Endothelial cell of umbilical vein (primary cell): ENCODE data around the gene BATF. TPM values are rescaled to one million over a fixed set of nuclear protein-coding genes. Genes with fewer than 3 reads are reported as not detected.

Source experiments
- BruUV-seq: library from RNA; stranded (reverse); fragments of 400-500 nt; replicated peaks from 2 replicates; lab custom pipeline; 2021; lab: Mats Ljungman, UMichigan
- CTCF ChIA-PET: fragments of 300-600, 350-600 bp; sonication (Branson Sonifier 250); formaldehyde crosslinking; loops from one replicate; lab custom pipeline; 2021; ENCODE audit warnings: antibody characterized with exemption, inconsistent platforms; lab: Charles Lee
- POLR2A ChIA-PET: fragments of 300-600, 350-600 bp; sonication (Branson Sonifier 250); formaldehyde crosslinking; loops from one replicate; lab custom pipeline; 2021; ENCODE audit warnings: antibody characterized with exemption, inconsistent platforms; lab: Charles Lee
- DNase-seq: peaks from one replicate; pipeline ENCODE4 v3.0.0-alpha.2; 2011; ENCODE audit warnings: low read depth, low spot score
- FAIRE-seq: peaks from 2 replicates; lab custom pipeline; 2011; peaks lifted over from hg19 to GRCh38; lab: Jason Lieb, UNC
- H2AFZ ChIP-seq: 2 replicates; pipeline ENCODE4 v1.6.0; 2012; ENCODE audit warnings: low read depth, low read length, control low read depth, inconsistent platforms
- H3K27ac ChIP-seq: 2 replicates; pipeline ENCODE4 v1.5.1; 2011; ENCODE audit warnings: low read depth, mild to moderate bottlenecking, control low read depth, low read length, moderate library complexity; ENCODE audit not compliant: insufficient read depth
- H3K27me3 ChIP-seq, 2 experiments: 2 replicates each; pipeline versions ENCODE4 v1.6.0 to v1.6.1; 2011; ENCODE audit warnings: low read length in 2 of 2, mixed read lengths in 1 of 2; ENCODE audit not compliant: control insufficient read depth in 2 of 2, insufficient read depth in 2 of 2
- H3K36me3 ChIP-seq, 2 experiments: 2 replicates in 1 of 2; 3 replicates in 1 of 2; pipeline ENCODE4 v1.5.1; 2011; ENCODE audit warnings: low read length in 2 of 2, mild to moderate bottlenecking in 1 of 2, moderate library complexity in 1 of 2; ENCODE audit not compliant: control insufficient read depth in 2 of 2, insufficient read depth in 2 of 2; ENCODE audit errors: extremely low read depth in 1 of 2
- H3K4me1 ChIP-seq: 3 replicates; pipeline ENCODE4 v1.5.1; 2011; ENCODE audit warnings: mild to moderate bottlenecking, low read length; ENCODE audit not compliant: control insufficient read depth, insufficient read depth; ENCODE audit errors: extremely low read depth
- H3K4me2 ChIP-seq: 2 replicates; pipeline ENCODE4 v1.6.1; 2011; ENCODE audit warnings: low read length, control low read depth, mixed read lengths; ENCODE audit not compliant: insufficient read depth
- H3K4me3 ChIP-seq, 3 experiments: fragments of 200-600 bp in 1 of 3; sonication (generic), shearing (Covaris generic) in 1 of 3; replicated peaks in 1 of 3; 2 replicates each; pipeline ENCODE4 v1.5.1; 2011 to 2016; ENCODE audit warnings: control low read depth in 3 of 3, low read length in 3 of 3, mild to moderate bottlenecking in 2 of 3, inconsistent platforms in 1 of 3, low read depth in 1 of 3, moderate library complexity in 1 of 3; ENCODE audit not compliant: insufficient read depth in 1 of 3
- H3K79me2 ChIP-seq: 2 replicates; pipeline ENCODE4 v1.6.0; 2012; ENCODE audit warnings: low read length, inconsistent platforms; ENCODE audit not compliant: control insufficient read depth, insufficient read depth
- H3K9ac ChIP-seq: replicated peaks from 2 replicates; pipeline ENCODE3; 2011; ENCODE audit warnings: low read length, control low read depth; ENCODE audit not compliant: insufficient read depth; ENCODE audit errors: extremely low read depth
- H3K9me1 ChIP-seq: replicated peaks from 3 replicates; pipeline ENCODE4 v1.6.0; 2011; ENCODE audit warnings: mild to moderate bottlenecking, low read length; ENCODE audit not compliant: control insufficient read depth, insufficient read depth; ENCODE audit errors: extremely low read depth
- H3K9me3 ChIP-seq: replicated peaks from 2 replicates; pipeline ENCODE4 v1.5.1; 2012; ENCODE audit warnings: low read length, inconsistent platforms; ENCODE audit not compliant: control insufficient read depth, insufficient read depth
- H4K20me1 ChIP-seq: replicated peaks from 2 replicates; pipeline ENCODE3; 2011; ENCODE audit warnings: mild to moderate bottlenecking, low read length; ENCODE audit not compliant: control insufficient read depth, insufficient read depth; ENCODE audit errors: extremely low read depth
- CTCF ChIP-seq, 2 donors: IDR thresholded peaks; 1 replicate in 1 of 2; 2 replicates in 1 of 2; pipeline ENCODE4 v1.5.1; 2011; ENCODE audit warnings: low read length in 2 of 2, mild to moderate bottlenecking in 2 of 2, moderate library complexity in 2 of 2, control low read depth in 1 of 2, inconsistent platforms in 1 of 2, low read depth in 1 of 2; ENCODE audit not compliant: insufficient read depth in 1 of 2; ENCODE audit errors: extremely low read depth in 1 of 2
- EZH2 ChIP-seq: IDR thresholded peaks from 2 replicates; pipeline ENCODE4 v1.6.1; 2012; ENCODE audit warnings: borderline replicate concordance, low read depth, mild to moderate bottlenecking, moderate library complexity, low read length, inconsistent platforms; ENCODE audit not compliant: severe bottlenecking
- FOS ChIP-seq: IDR thresholded peaks from 2 replicates; pipeline ENCODE4 v1.6.1; 2011; ENCODE audit warnings: mild to moderate bottlenecking, low read length, moderate library complexity, borderline replicate concordance; ENCODE audit not compliant: insufficient read depth
- GATA2 ChIP-seq: IDR thresholded peaks from 2 replicates; pipeline ENCODE4 v1.7.0; 2011; ENCODE audit warnings: low read depth, mild to moderate bottlenecking, moderate library complexity, mixed read lengths, low read length; ENCODE audit not compliant: insufficient read length, insufficient read depth
- JUN ChIP-seq: IDR thresholded peaks from 2 replicates; pipeline ENCODE4 v1.6.1; 2011; ENCODE audit warnings: borderline replicate concordance, low read depth; ENCODE audit not compliant: insufficient read length, insufficient read depth
- MAX ChIP-seq: IDR thresholded peaks from 2 replicates; pipeline ENCODE4 v1.6.1; 2011; ENCODE audit not compliant: insufficient read depth, insufficient read length
- MYC ChIP-seq: IDR thresholded peaks from one replicate; pipeline ENCODE4 v1.6.1; 2011; ENCODE audit warnings: mild to moderate bottlenecking, low read depth, low read length
- POLR2A ChIP-seq: IDR thresholded peaks from 2 replicates; pipeline ENCODE4 v1.6.1; 2012; ENCODE audit warnings: low read depth, mild to moderate bottlenecking, control low read depth, low read length
- POLR2AphosphoS5 ChIP-seq: IDR thresholded peaks from 2 replicates; pipeline ENCODE4 v1.6.1; 2012; ENCODE audit warnings: low read depth, mild to moderate bottlenecking, control low read depth, low read length, moderate library complexity; ENCODE audit not compliant: insufficient read depth
- dilution Hi-C: fragments of 300-500 bp; cut with MboI; formaldehyde crosslinking; loops from one replicate; pipeline ENCODE4 v1.15.0; 2019; ENCODE audit warnings: low sequenced_read_pairs; ENCODE audit not compliant: extremely low pct_ligation_motif_present
- intact Hi-C: fragments of 100-400 bp; cut with micrococcal nuclease; formaldehyde crosslinking; loops from one replicate; pipeline ENCODE4 v1.10.0; 2022
- polyA plus RNA-seq, 4 experiments: library from polyadenylated mRNA; depleted of rRNA in 3 of 4; stranded (reverse) in 3 of 4; unstranded in 1 of 4; fragments of >200 nt; gene quantifications; 2 replicates each; pipeline versions ENCODE4 v1.2.1 to v1.2.3, GENCODE V29; 2011 to 2012; ENCODE audit warnings: missing spikeins in 1 of 4
- total RNA-seq: library from RNA; stranded (reverse); gene quantifications from 2 replicates; pipeline ENCODE4 v1.2.3, GENCODE V29; 2021

Gene BATF
- total and polyA plus RNA-seq, 2 donors (not counting 3 experiments of a cell fraction or from before 2014, with no cell fraction given): not detected

GRCh38 chr14:75539162-75539560 is 16.9 kb downstream of the BATF start:
- DNase-seq: no peak
- Histone ChIP-seq H3K9ac (no peak overlapping the region), H3K4me1 (peaks cover 18% of the 10 kb centered on the region), H3K4me2 (no peak overlapping the region), H2AFZ (no peak overlapping the region), H3K36me3 (no peaks in the 10 kb centered on the region), H3K79me2 (no peaks in the 10 kb centered on the region), H3K4me3 (no peak overlapping the region), H3K9me3 (no peaks in the 10 kb centered on the region), H3K27ac (no peak overlapping the region), H4K20me1 (no peaks in the 10 kb centered on the region), H3K9me1 (no peaks in the 10 kb centered on the region), H3K27me3 (no peaks in the 10 kb centered on the region)
- CTCF ChIA-PET: interaction anchor here (1.1 kb wide), 1 partner anchor 10 kb away, joined by 3 read pairs; no protein-coding TSS in a partner anchor
- POLR2A ChIA-PET: no interaction called here
- TF ChIP-seq JUN (no peak), CTCF (IDR thresholded peaks at IDR 0.05; ENCODE audit: extremely low read depth in 1 of 2, insufficient read depth in 1 of 2, low read depth in 1 of 2, low read length in 2 of 2) (no peak), POLR2A (no peak), POLR2AphosphoS5 (no peak), FOS (no peak), MAX (no peak), EZH2 (no peak), MYC (no peak), GATA2 (no peak)
- dilution Hi-C loops: no loop called here
- intact Hi-C loops: no loop called here
- BruUV-seq: no TSS peak
- FAIRE-seq: no peak
